ENCODE measurements around the gene ATP5F1A.
A peak's percentile ranks its signal among the peaks of the same experiment; 100 is the strongest.
"Not testable (repeated sequence)": the region's sequence is repeated elsewhere in the genome, so short reads cannot be mapped to it uniquely, and the experiment has no call there.

The ATP5F1A gene

DNA sequence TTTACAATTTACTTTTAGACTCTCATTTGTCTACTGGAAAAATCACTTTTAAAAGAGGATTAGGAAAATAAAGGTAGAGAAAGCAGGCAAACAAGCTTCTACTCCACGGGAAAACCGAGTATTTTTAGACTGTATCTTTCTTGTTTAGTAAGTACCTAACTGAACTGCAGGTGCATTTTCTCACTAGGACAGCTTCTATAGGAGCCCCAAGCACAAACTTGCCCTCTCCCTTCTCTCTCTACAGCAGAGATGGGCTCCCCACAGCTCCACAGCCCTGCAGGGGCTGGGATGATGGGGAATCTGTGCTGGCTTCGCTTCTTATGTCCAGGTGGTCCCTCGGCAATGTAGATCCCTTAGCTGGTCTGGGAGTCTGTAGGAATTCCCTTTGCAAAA, 42.3 kb downstream of the ATP5F1A start:
- no peak overlapping the region for H3K4me3 ChIP-seq (ENCODE audit: control insufficient read depth, low read depth, low read length)
- no peak for DNase-seq (ENCODE audit: low read depth)
- TF ChIP-seq, protein P1, sequence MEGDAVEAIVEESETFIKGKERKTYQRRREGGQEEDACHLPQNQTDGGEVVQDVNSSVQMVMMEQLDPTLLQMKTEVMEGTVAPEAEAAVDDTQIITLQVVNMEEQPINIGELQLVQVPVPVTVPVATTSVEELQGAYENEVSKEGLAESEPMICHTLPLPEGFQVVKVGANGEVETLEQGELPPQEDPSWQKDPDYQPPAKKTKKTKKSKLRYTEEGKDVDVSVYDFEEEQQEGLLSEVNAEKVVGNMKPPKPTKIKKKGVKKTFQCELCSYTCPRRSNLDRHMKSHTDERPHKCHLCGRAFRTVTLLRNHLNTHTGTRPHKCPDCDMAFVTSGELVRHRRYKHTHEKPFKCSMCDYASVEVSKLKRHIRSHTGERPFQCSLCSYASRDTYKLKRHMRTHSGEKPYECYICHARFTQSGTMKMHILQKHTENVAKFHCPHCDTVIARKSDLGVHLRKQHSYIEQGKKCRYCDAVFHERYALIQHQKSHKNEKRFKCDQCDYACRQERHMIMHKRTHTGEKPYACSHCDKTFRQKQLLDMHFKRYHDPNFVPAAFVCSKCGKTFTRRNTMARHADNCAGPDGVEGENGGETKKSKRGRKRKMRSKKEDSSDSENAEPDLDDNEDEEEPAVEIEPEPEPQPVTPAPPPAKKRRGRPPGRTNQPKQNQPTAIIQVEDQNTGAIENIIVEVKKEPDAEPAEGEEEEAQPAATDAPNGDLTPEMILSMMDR (conservative IDR thresholded peaks at IDR 0.05; ENCODE audit: control insufficient read depth, insufficient read depth, low read depth, low read length): no peak

- no peak for DNase-seq (ENCODE audit: low read depth)
These were observed 42.9 kb downstream of the ATP5F1A start for GRCh38 chr18:46054956-46055837.

GRCh38 chr18:46053368-46054095, 44.6 kb downstream of the ATP5F1A start:
- peak; percentile 64 for DNase-seq (ENCODE audit: low read depth)
- TF ChIP-seq, protein P1 (conservative IDR thresholded peaks at IDR 0.05; ENCODE audit: control insufficient read depth, insufficient read depth, low read depth, low read length): no peak
- H3K4me3 ChIP-seq (ENCODE audit: control insufficient read depth, low read depth, low read length): no peak overlapping the region

More at GRCh38 chr18:46054956-46055837, 42.9 kb downstream of the ATP5F1A start:
- no peak overlapping the region for H3K4me3 ChIP-seq (ENCODE audit: control insufficient read depth, low read depth, low read length)
- TF ChIP-seq, protein P1 (conservative IDR thresholded peaks at IDR 0.05; ENCODE audit: control insufficient read depth, insufficient read depth, low read depth, low read length): no peak

DNA sequence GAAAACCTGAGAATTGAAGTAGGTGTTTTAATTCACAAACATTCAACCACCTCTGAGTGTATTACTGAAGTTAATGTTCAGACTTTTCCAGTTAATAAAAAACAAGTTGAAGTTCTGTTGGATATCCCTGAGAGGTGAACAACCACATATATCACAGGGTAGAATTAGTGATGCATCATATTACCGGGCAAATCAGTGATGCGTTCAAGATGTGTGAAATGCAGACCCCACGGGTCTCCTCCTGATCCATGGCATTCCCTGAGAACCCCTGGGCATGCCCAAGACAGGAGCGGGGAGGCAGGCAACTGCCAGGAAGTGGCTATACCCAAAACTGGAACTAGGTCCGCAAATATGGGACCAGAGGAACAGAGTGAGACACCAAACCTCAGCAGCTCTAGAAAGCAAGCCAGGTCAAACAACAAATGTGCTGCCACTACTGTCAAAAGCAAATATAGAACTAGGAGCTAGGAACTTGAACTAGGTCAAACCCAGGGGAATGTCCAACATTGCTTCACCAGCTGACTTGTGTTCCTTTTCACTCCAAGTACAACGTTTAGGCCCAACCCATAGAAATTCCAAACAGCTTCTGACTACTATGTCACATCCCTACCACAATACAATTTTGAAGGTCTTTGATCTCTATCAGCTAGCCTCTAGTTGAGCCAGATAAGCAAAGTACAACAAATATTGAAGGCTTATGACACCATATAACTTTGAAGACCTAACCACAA, 46.2 kb downstream of the ATP5F1A start:
- TF ChIP-seq, protein P1 (conservative IDR thresholded peaks at IDR 0.05; ENCODE audit: control insufficient read depth, insufficient read depth, low read depth, low read length): no peak
- H3K4me3 ChIP-seq (ENCODE audit: control insufficient read depth, low read depth, low read length): no peak overlapping the region
- DNase-seq (ENCODE audit: low read depth): peak; percentile 57

DNA sequence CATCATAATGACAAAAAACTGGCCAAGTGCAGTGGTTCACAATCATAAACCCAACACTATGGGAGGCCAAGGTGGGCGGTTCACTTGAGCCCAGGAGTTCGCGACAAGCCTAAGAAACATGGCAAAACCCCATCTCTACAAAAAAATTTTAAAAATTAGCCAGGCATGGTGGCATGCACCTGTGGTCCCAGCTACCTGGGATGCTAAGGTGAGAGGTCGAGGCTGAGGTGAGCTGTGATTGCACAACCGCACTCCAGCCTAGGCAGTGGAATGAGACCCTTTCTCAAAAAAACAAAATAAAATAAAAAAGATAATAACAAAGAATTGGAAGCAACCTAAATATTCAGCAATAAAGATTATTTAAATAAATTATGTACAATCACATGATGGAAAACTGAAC, 47.8 kb downstream of the ATP5F1A start:
- DNase-seq (ENCODE audit: low read depth): no peak
- no peak overlapping the region for H3K4me3 ChIP-seq (ENCODE audit: control insufficient read depth, low read depth, low read length)
- TF ChIP-seq, protein P1 (conservative IDR thresholded peaks at IDR 0.05; ENCODE audit: control insufficient read depth, insufficient read depth, low read depth, low read length): no peak

DNA sequence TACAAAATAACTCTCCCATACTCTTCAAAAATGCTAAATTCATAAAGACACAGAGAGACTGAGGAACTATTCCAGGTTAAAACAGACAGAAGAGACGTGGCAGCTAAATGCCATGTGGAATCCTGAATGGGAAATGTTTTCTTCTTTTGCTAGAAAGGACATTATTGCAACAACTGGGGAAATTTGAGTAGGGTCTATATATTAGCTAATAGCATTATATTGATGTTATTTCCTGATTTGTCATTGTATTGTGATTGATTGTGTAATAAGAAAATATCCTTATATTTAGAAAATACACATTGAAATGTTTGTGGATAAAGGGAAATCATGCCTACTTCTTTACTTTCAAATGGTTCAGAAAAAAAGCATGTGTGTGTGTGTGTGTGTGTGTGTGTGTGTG, 49.5 kb downstream of the ATP5F1A start:
- no peak for DNase-seq (ENCODE audit: low read depth)
- H3K4me3 ChIP-seq (ENCODE audit: control insufficient read depth, low read depth, low read length): no peak overlapping the region
- TF ChIP-seq, protein P1 (conservative IDR thresholded peaks at IDR 0.05; ENCODE audit: control insufficient read depth, insufficient read depth, low read depth, low read length): no peak

- not testable (repeated sequence) for DNase-seq (ENCODE audit: low read depth); H3K4me3 ChIP-seq (ENCODE audit: control insufficient read depth, low read depth, low read length)
These were observed 50.7 kb downstream of the ATP5F1A start for GRCh38 chr18:46047369-46047768.

Data from fibroblast of mammary gland (primary cell).